Measurements from ENCODE around the gene CST9. TPM values are rescaled to one million over a fixed set of nuclear protein-coding genes. Genes with fewer than 3 reads are reported as not detected.
A peak's percentile ranks its signal among the peaks of the same experiment; 100 is the strongest.

The CST9 gene
- total RNA-seq, 4 donors from 2014 or later, result not detected

DNA sequence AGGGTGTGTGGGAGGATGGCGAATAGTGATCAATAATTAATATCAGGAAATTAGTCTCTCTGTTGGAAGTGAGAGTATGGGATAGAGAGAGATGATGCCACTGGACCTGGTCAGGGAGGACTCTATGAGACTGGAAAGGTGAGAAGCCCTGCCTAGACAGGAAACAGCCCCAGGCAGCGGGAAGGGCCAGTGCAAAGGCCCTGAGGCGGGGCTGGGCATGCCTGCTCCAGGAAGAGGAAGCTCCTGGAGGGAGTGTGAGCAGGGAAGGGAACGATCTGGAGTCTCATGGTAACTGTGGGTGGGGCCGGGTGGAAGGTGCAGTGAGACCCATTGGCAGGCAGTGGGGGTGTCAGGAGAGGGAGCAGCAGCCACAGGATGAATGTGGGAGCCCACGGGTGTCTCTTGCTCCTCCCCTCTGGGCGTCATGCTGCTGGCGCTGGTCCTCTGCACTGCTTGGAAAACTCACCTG, 33.8 kb upstream of the CST9 start:
- Histone ChIP-seq H3K4me3 (no peak overlapping the region), H3K27me3 (no peaks in the 10 kb centered on the region), H3K4me1 (peaks cover 49 to 57% of the 10 kb centered on the region in 2 donors), H3K9me3 (no peaks in the 10 kb centered on the region), H3K36me3 (no peaks in the 10 kb centered on the region), H3K27ac (peak overlapping the region; percentile 96 to 100 (median 96))
- TF ChIP-seq, protein P1, sequence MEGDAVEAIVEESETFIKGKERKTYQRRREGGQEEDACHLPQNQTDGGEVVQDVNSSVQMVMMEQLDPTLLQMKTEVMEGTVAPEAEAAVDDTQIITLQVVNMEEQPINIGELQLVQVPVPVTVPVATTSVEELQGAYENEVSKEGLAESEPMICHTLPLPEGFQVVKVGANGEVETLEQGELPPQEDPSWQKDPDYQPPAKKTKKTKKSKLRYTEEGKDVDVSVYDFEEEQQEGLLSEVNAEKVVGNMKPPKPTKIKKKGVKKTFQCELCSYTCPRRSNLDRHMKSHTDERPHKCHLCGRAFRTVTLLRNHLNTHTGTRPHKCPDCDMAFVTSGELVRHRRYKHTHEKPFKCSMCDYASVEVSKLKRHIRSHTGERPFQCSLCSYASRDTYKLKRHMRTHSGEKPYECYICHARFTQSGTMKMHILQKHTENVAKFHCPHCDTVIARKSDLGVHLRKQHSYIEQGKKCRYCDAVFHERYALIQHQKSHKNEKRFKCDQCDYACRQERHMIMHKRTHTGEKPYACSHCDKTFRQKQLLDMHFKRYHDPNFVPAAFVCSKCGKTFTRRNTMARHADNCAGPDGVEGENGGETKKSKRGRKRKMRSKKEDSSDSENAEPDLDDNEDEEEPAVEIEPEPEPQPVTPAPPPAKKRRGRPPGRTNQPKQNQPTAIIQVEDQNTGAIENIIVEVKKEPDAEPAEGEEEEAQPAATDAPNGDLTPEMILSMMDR (IDR thresholded peaks at IDR 0.05 in 4 of 5, conservative IDR thresholded peaks at IDR 0.05 in 1 of 5), result no peak
- no peak for TF ChIP-seq POLR2A (IDR thresholded peaks at IDR 0.05)
- DNase-seq (no peak), ATAC-seq (no peak)
- intact Hi-C loops (cut with DNase I; ENCODE audit: low total_unique reads) (loop anchor here (5.0 to 10.0 kb wide), 2 partner anchors 215 to 1413 kb away; partner anchors contain the start of gene NAPB), in situ Hi-C loops (cut with MboI; ENCODE audit: low sequenced_read_pairs in 4 of 4) (loop anchor here (10.0 to 25.0 kb wide), 4 partner anchors 275 to 1423 kb away; partner anchors contain the start of genes ACSS1 (in 2 of the 4), GZF1 (in 2 of the 4) and APMAP (in 1 of the 4))

DNA sequence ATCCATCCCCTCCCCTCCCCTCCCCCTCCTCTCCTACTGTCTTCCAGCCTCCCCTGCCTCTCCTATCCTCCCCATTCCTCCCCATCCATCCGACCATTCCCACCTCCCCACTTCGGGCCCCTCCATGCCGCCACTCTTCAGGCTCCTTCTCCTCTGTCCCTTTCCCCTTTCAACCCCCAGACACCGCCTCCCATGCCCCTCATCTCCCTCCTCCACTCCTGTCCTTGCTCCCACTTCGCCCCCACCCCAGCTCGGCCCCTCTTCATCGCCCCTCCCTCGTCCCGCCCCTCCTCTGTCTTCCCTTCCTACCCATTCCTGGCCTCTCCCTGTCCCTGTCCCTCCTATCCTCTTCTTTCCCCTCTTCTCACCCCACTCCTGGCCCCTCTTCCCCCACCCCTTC, 32.6 kb upstream of the CST9 start:
- Histone ChIP-seq H3K27me3 (no peaks in the 10 kb centered on the region), H3K36me3 (peaks cover 0 to 7% of the 10 kb centered on the region in 2 donors), H3K4me1 (peaks cover 59 to 67% of the 10 kb centered on the region in 2 donors), H3K4me3 (no peak overlapping the region), H3K27ac (peak overlapping the region; percentile 96 to 100 (median 96)), H3K9me3 (no peaks in the 10 kb centered on the region)
- TF ChIP-seq, protein P1 (IDR thresholded peaks at IDR 0.05 in 4 of 5, conservative IDR thresholded peaks at IDR 0.05 in 1 of 5), result no peak
- no peak for TF ChIP-seq POLR2A (IDR thresholded peaks at IDR 0.05)
- in situ Hi-C loops (cut with MboI; ENCODE audit: low sequenced_read_pairs in 4 of 4) (loop anchor here (10.0 to 25.0 kb wide), 4 partner anchors 274 to 1424 kb away; partner anchors contain the start of genes ACSS1 (in 2 of the 4), GZF1 (in 2 of the 4) and APMAP (in 1 of the 4)), intact Hi-C loops (cut with DNase I; ENCODE audit: low total_unique reads) (loop anchor here (5.0 to 10.0 kb wide), 2 partner anchors 214 to 1414 kb away; partner anchors contain the start of gene NAPB)
- DNase-seq, result no peak
- ATAC-seq, result no peak

DNA sequence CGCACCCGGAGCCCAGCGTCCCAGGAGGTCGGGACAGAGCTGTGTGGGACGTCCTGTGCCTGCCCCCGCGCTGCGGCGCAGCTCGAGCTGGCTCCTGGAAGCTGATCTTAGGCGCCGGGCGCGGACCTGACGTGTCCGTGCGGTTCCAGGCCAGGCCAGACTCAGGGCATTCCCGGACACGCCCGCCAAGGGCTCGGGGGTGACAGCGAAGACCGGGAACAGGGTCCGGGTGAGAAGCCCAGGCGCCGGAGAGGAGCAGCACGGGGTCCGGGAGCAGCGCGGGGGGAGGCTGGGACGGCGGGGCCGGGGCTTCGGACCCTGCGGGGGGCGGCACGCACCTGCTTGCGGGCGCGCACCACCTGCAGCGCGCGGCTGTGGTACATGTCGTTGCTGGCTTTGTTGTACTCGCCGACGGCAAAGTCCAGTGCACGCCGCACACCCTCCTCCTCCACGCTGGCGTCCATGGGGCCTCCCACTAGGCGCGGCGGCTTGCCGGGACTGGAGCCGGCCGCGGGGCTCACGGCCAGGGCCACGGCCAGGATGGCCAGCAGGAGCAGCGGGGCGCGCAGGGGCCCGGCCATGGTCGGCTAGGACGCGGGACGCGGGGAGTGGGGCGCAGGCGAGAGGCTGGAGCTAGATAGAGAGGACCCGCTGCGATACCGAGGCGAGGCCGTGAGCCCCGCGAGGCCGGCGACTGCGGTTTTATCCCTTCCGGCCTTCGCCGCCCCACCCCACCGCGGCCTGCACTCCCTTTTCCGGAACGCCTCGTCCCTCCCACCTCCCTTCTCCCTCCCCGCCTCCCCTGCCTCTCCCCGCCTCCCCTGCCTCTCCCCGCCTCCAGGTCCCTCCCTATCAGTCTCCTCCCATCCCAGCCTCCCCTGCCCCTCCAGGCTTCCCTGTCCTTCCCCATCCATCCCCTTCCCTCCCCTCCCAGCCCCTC, 31.8 kb upstream of the CST9 start, which contains the start of gene CST3:
CST3 (minus strand) TSS at position 674 of the 940 bp plus-strand sequence; CDS start at position 581, 93 bp downstream.
- ATAC-seq (peak; percentile 31 to 32), DNase-seq (peak; percentile 94 to 97)
- Histone ChIP-seq H3K4me1 (peaks cover 58 to 67% of the 10 kb centered on the region in 2 donors), H3K9me3 (no peaks in the 10 kb centered on the region), H3K36me3 (peaks cover 0 to 14% of the 10 kb centered on the region in 2 donors), H3K27me3 (no peaks in the 10 kb centered on the region), H3K4me3 (peak within 1 kb of the TSS; percentile 70 to 98 (median 83)), H3K27ac (peak within 1 kb of the TSS; percentile 96 to 100 (median 96))
- intact Hi-C loops (cut with DNase I; ENCODE audit: low total_unique reads) (loop anchor here (2.0 to 10.0 kb wide), 3 partner anchors 213 to 1415 kb away; partner anchors contain the start of gene NAPB), in situ Hi-C loops (cut with MboI; ENCODE audit: low sequenced_read_pairs in 4 of 4) (loop anchor here (10.0 to 25.0 kb wide), 4 partner anchors 273 to 1425 kb away; partner anchors contain the start of genes ACSS1 (in 2 of the 4), GZF1 (in 2 of the 4) and APMAP (in 1 of the 4))
- TF ChIP-seq POLR2A (IDR thresholded peaks at IDR 0.05), result peak; percentile 96
- TF ChIP-seq, protein P1 (IDR thresholded peaks at IDR 0.05 in 4 of 5, conservative IDR thresholded peaks at IDR 0.05 in 1 of 5), result peak in 1 of 5 experiments; percentile 18

DNA sequence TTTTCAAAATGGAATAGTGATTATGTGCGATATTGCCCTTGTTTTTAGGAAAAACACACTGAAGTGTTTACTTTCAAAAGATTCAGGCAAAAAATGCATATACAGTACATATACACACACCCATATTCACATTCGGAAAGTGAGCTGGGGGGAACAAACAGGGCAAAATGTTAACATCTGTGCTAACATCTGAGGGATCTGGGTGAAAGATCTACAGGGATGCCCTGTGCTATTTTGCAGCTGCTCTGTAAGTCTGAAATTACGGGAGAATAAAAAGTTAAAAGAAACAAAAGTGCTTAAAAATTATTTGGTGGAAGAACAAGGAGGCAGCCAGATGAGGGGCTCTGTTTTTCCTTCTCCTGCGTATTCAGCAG, 31.2 kb upstream of the CST9 start:
- DNase-seq (no peak), ATAC-seq (no peak)
- TF ChIP-seq, protein P1 (IDR thresholded peaks at IDR 0.05 in 4 of 5, conservative IDR thresholded peaks at IDR 0.05 in 1 of 5), result no peak
- no peak for TF ChIP-seq POLR2A (IDR thresholded peaks at IDR 0.05)
- Histone ChIP-seq H3K27me3 (no peaks in the 10 kb centered on the region), H3K9me3 (no peaks in the 10 kb centered on the region), H3K4me1 (peaks cover 53 to 67% of the 10 kb centered on the region in 2 donors), H3K36me3 (peaks cover 0 to 14% of the 10 kb centered on the region in 2 donors), H3K4me3 (peak overlapping the region; percentile 70 to 98 (median 83)), H3K27ac (peak overlapping the region; percentile 96 to 100 (median 96))
- intact Hi-C loops (cut with DNase I; ENCODE audit: low total_unique reads), result loop anchor here (2.0 to 10.0 kb wide), 3 partner anchors 212 to 1415 kb away; partner anchors contain the start of gene NAPB
- in situ Hi-C loops (cut with MboI; ENCODE audit: low sequenced_read_pairs in 4 of 4), result loop anchor here (10.0 to 25.0 kb wide), 4 partner anchors 272 to 1425 kb away; partner anchors contain the start of genes ACSS1 (in 2 of the 4), GZF1 (in 2 of the 4) and APMAP (in 1 of the 4)

All from gastrocnemius medialis (tissue), 4 donors.